ENCODE results near the gene KANSL3. TPM values are rescaled to one million over a fixed set of nuclear protein-coding genes. Genes with fewer than 3 reads are reported as not detected.
A peak's percentile ranks its signal among the peaks of the same experiment; 100 is the strongest.

Gene KANSL3
- total RNA-seq, 6 experiments from 2014 or later: 17.3 to 29.3 (median 21.6) TPM

GRCh38 chr2:96647681-96648080 is 9.6 kb upstream of the KANSL3 start:
- no peak overlapping the region for H3K27ac ChIP-seq
- no peak for TF ChIP-seq CTCF (IDR thresholded peaks at IDR 0.05)
- TF ChIP-seq POLR2A (IDR thresholded peaks at IDR 0.05): no peak
- no peaks in the 10 kb centered on the region for H3K9me3 ChIP-seq
- no peak for ATAC-seq
- 94% methylated on average over 3 of the region's 6 CpGs for WGBS (ENCODE audit: insufficient coverage, low coverage, low lambda C conversion rate, missing lambda C conversion rate)
- H3K36me3 ChIP-seq: no peaks in the 10 kb centered on the region
- no peak for DNase-seq
- H3K27me3 ChIP-seq: no peaks in the 10 kb centered on the region
- intact Hi-C loops (cut with DNase I): no loop called here
- no peaks in the 10 kb centered on the region for H3K4me1 ChIP-seq
- no peak overlapping the region for H3K4me3 ChIP-seq

- no peak within 1 kb of the TSS for H3K27ac ChIP-seq
- 62% methylated on average over 8 of the region's 10 CpGs for whole genome bisulfite sequencing (ENCODE audit: insufficient coverage, low coverage, low lambda C conversion rate, missing lambda C conversion rate)
- TF ChIP-seq POLR2A (IDR thresholded peaks at IDR 0.05) (no peak), CTCF (IDR thresholded peaks at IDR 0.05) (no peak)
- H3K27me3 ChIP-seq: no peaks in the 10 kb centered on the region
- intact Hi-C loops (cut with DNase I): no loop called here
- H3K4me3 ChIP-seq: peak within 1 kb of the TSS in 1 of 3 donors; percentile 8
- DNase-seq (no peak), ATAC-seq (no peak)
- peaks cover 0 to 2% (median 0%) of the 10 kb centered on the region in 4 donors for H3K9me3 ChIP-seq
- H3K36me3 ChIP-seq: no peaks in the 10 kb centered on the region
- peaks cover 0 to 4% (median 1%) of the 10 kb centered on the region in 4 donors for H3K4me1 ChIP-seq
Measured at GRCh38 chr2:96642564-96643360, 4.7 kb upstream of the KANSL3 start, which contains the start of gene FER1L5. Gene FER1L5, plus strand, starts transcription at chr2:96642764. Its CDS starts 73 bp downstream, at chr2:96642837.

GRCh38 chr2:96637385-96638143 is 548 bp downstream of the KANSL3 start:
- Histone ChIP-seq H3K27me3 (no peaks in the 10 kb centered on the region), H3K4me1 (peaks cover 0 to 5% (median 3%) of the 10 kb centered on the region in 4 donors), H3K36me3 (peaks cover 0 to 5% (median 1%) of the 10 kb centered on the region in 4 donors), H3K27ac (peak overlapping the region; percentile 85 to 92 (median 90)), H3K9me3 (peaks cover 0 to 2% (median 0%) of the 10 kb centered on the region in 4 donors), H3K4me3 (peak overlapping the region; percentile 68 to 72 (median 71))
- under 1% methylated on average over 26 of the region's 50 CpGs for WGBS (ENCODE audit: insufficient coverage, low coverage, low lambda C conversion rate, missing lambda C conversion rate)
- DNase-seq (peak; percentile 91 to 94 (median 93)), ATAC-seq (peak; percentile 88 to 93 (median 90))
- intact Hi-C loops (cut with DNase I): no loop called here
- TF ChIP-seq CTCF (IDR thresholded peaks at IDR 0.05) (no peak), POLR2A (IDR thresholded peaks at IDR 0.05) (no peak)

GRCh38 chr2:96636551-96637171 is 1.5 kb downstream of the KANSL3 start:
- ATAC-seq (no peak), DNase-seq (no peak)
- WGBS (ENCODE audit: insufficient coverage, low coverage, low lambda C conversion rate, missing lambda C conversion rate): 39% methylated on average over 5 of the region's 14 CpGs
- Histone ChIP-seq H3K4me1 (peaks cover 0 to 5% (median 3%) of the 10 kb centered on the region in 4 donors), H3K4me3 (peak overlapping the region; percentile 68 to 72 (median 71)), H3K27me3 (no peaks in the 10 kb centered on the region), H3K27ac (peak overlapping the region in 2 of 3 donors; percentile 85 to 90), H3K9me3 (peaks cover 0 to 2% (median 0%) of the 10 kb centered on the region in 4 donors), H3K36me3 (peaks cover 0 to 5% (median 1%) of the 10 kb centered on the region in 4 donors)
- TF ChIP-seq POLR2A (IDR thresholded peaks at IDR 0.05) (no peak), CTCF (IDR thresholded peaks at IDR 0.05) (no peak)
- intact Hi-C loops (cut with DNase I): no loop called here
